ENCODE data around the gene FRMD4A. TPM values are rescaled to one million over a fixed set of nuclear protein-coding genes. Genes with fewer than 3 reads are reported as not detected.

FRMD4A gene
- total RNA-seq, 1 donor from 2014 or later: 20.2 TPM

GRCh38 chr10:14022954-14023672 is 307.6 kb downstream of the FRMD4A start:
- Mint-ChIP-seq H3K4me3 (no peak overlapping the region), H3K27me3 (ENCODE audit: insufficient read depth, low read depth) (peaks cover 4% of the 10 kb centered on the region), H3K4me1 (peaks cover 26% of the 10 kb centered on the region), H3K36me3 (peaks cover 3% of the 10 kb centered on the region), H3K27ac (peak overlapping the region; percentile 36), H3K9me3 (peaks cover 6% of the 10 kb centered on the region)
- no peak for DNase-seq (ENCODE audit: low spot score)
- no peaks in the 10 kb centered on the region for H3K79me2 ChIP-seq (ENCODE audit: low read depth)
- no peaks in the 10 kb centered on the region for H3F3A ChIP-seq (ENCODE audit: low read depth)
- no peak overlapping the region for H3K27ac ChIP-seq
- TF ChIP-seq CTCF (IDR thresholded peaks at IDR 0.05): no peak
- TF ChIP-seq EZH2phosphoT487 (IDR thresholded peaks at IDR 0.05): no peak
- TF ChIP-seq EZH2 (IDR thresholded peaks at IDR 0.05): no peak
- H2AFZ ChIP-seq (replicated peaks): no peak overlapping the region
- no peak overlapping the region for H3K4me3 ChIP-seq
- no peaks in the 10 kb centered on the region for H3K36me3 ChIP-seq
- no peaks in the 10 kb centered on the region for H3K9me3 ChIP-seq (ENCODE audit: low read depth)
- no peak overlapping the region for H3K9ac ChIP-seq
- no peaks in the 10 kb centered on the region for H4K20me1 ChIP-seq (ENCODE audit: low read depth)
- H3K4me2 ChIP-seq: no peak overlapping the region
- H3K4me1 ChIP-seq: peaks cover 16% of the 10 kb centered on the region
- H3K27me3 ChIP-seq: no peaks in the 10 kb centered on the region

- no peak for TF ChIP-seq CTCF (IDR thresholded peaks at IDR 0.05)
- no peak for TF ChIP-seq EZH2 (IDR thresholded peaks at IDR 0.05)
- TF ChIP-seq EZH2phosphoT487 (IDR thresholded peaks at IDR 0.05): no peak
Observed at GRCh38 chr10:14022052-14022451, 308.7 kb downstream of the FRMD4A start.

GRCh38 chr10:14020037-14020664 is 310.6 kb downstream of the FRMD4A start:
- Histone ChIP-seq H3K79me2 (ENCODE audit: low read depth) (no peaks in the 10 kb centered on the region), H3K27me3 (no peaks in the 10 kb centered on the region), H4K20me1 (ENCODE audit: low read depth) (no peaks in the 10 kb centered on the region), H3K36me3 (no peaks in the 10 kb centered on the region), H3K9ac (no peak overlapping the region), H3K4me1 (peaks cover 10% of the 10 kb centered on the region), H3F3A (ENCODE audit: low read depth) (no peaks in the 10 kb centered on the region), H3K9me3 (ENCODE audit: low read depth) (no peaks in the 10 kb centered on the region), H3K4me3 (no peak overlapping the region), H3K27ac (no peak overlapping the region), H2AFZ (replicated peaks) (no peak overlapping the region), H3K4me2 (no peak overlapping the region)
- Mint-ChIP-seq H3K27me3 (ENCODE audit: insufficient read depth, low read depth) (peaks cover 6% of the 10 kb centered on the region), H3K4me1 (peaks cover 26% of the 10 kb centered on the region), H3K9me3 (peaks cover 8% of the 10 kb centered on the region), H3K27ac (peak overlapping the region; percentile 79), H3K4me3 (no peak overlapping the region), H3K36me3 (peaks cover 8% of the 10 kb centered on the region)
- DNase-seq (ENCODE audit: low spot score): no peak
- TF ChIP-seq CTCF (IDR thresholded peaks at IDR 0.05) (no peak), EZH2 (IDR thresholded peaks at IDR 0.05) (no peak), EZH2phosphoT487 (IDR thresholded peaks at IDR 0.05) (no peak)

More at GRCh38 chr10:14022052-14022451, 308.7 kb downstream of the FRMD4A start:
- no peak for DNase-seq (ENCODE audit: low spot score)
- no peaks in the 10 kb centered on the region for H3K36me3 ChIP-seq
- H3K4me3 Mint-ChIP-seq: no peak overlapping the region
- H3K27me3 Mint-ChIP-seq (ENCODE audit: insufficient read depth, low read depth): peaks cover 4% of the 10 kb centered on the region
- peaks cover 26% of the 10 kb centered on the region for H3K4me1 Mint-ChIP-seq
- H3K36me3 Mint-ChIP-seq: peaks cover 8% of the 10 kb centered on the region
- H3K9me3 ChIP-seq (ENCODE audit: low read depth): no peaks in the 10 kb centered on the region
- no peak overlapping the region for H3K27ac Mint-ChIP-seq
- no peak overlapping the region for H3K9ac ChIP-seq
- H2AFZ ChIP-seq (replicated peaks): no peak overlapping the region
- peaks cover 8% of the 10 kb centered on the region for H3K9me3 Mint-ChIP-seq
- H3K4me1 ChIP-seq: peaks cover 16% of the 10 kb centered on the region
- no peak overlapping the region for H3K4me3 ChIP-seq
- no peaks in the 10 kb centered on the region for H3K79me2 ChIP-seq (ENCODE audit: low read depth)
- no peaks in the 10 kb centered on the region for H3F3A ChIP-seq (ENCODE audit: low read depth)
- H4K20me1 ChIP-seq (ENCODE audit: low read depth): no peaks in the 10 kb centered on the region
- H3K4me2 ChIP-seq: no peak overlapping the region
- no peaks in the 10 kb centered on the region for H3K27me3 ChIP-seq
- H3K27ac ChIP-seq: no peak overlapping the region

Measured in neural progenitor cell (in vitro differentiated cells).